ENCODE measurements around the gene TRIM36.

TRIM36 gene

DNA sequence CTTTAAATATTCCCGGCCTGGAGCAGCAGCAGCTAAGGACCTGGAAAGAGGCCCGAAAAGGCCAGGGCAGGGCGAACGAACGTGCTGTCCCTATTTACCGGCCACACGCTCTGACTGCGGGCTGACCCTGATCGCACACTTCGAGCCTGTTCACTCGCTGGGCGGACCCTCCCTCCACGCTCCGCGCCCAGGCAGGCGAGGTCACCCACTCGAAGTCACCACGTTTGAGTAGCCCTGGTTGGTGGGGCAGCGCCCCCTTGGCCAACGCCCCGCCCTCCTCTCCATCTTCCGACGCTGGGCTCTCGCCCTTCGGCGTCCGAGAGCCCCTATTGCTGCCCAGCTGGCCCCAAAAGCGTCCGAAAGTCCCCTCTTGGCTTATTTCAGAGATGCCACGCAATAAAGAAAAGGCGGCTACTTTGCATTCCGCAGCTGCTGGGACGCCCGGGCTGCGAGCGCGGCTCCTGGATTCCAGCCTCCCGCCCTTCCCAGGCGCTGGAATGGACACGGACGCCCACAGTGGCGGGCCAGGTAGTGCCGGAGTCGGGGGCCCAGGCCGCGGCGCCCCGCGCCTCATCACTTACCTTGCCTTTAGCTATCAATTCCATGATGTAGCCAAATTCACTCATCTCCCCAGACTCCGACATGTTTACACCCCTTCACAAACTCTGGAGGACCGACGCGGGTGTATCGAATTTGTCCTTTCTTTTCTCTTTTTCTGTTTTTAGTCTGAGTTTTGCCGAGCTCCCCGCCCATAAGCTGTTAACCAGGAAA lies 9.9 kb upstream of the TRIM36 start:
- TF ChIP-seq, protein P1, sequence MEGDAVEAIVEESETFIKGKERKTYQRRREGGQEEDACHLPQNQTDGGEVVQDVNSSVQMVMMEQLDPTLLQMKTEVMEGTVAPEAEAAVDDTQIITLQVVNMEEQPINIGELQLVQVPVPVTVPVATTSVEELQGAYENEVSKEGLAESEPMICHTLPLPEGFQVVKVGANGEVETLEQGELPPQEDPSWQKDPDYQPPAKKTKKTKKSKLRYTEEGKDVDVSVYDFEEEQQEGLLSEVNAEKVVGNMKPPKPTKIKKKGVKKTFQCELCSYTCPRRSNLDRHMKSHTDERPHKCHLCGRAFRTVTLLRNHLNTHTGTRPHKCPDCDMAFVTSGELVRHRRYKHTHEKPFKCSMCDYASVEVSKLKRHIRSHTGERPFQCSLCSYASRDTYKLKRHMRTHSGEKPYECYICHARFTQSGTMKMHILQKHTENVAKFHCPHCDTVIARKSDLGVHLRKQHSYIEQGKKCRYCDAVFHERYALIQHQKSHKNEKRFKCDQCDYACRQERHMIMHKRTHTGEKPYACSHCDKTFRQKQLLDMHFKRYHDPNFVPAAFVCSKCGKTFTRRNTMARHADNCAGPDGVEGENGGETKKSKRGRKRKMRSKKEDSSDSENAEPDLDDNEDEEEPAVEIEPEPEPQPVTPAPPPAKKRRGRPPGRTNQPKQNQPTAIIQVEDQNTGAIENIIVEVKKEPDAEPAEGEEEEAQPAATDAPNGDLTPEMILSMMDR (IDR thresholded peaks at IDR 0.05; ENCODE audit: low read depth, low read length): no peak
- no peak for TF ChIP-seq EZH2phosphoT487 (IDR thresholded peaks at IDR 0.05; ENCODE audit: low read depth)
- Histone ChIP-seq H2AFZ (ENCODE audit: low read depth, low read length) (peak overlapping the region; percentile 97), H3K9me3 (ENCODE audit: insufficient read depth, low read length) (no peaks in the 10 kb centered on the region), H3K4me3 (ENCODE audit: low read length) (peak overlapping the region; percentile 98), H3K4me2 (ENCODE audit: low read length) (peak overlapping the region; percentile 99), H3K4me1 (ENCODE audit: low read length) (peaks cover 30% of the 10 kb centered on the region), H3K9ac (ENCODE audit: low read length) (peak overlapping the region; percentile 87), H3K79me2 (ENCODE audit: low read length) (no peaks in the 10 kb centered on the region), H4K20me1 (ENCODE audit: insufficient read depth, low read length) (no peaks in the 10 kb centered on the region), H3K27ac (ENCODE audit: low read length) (no peak overlapping the region), H3K36me3 (replicated peaks; ENCODE audit: low read depth, low read length) (no peaks in the 10 kb centered on the region), H3K27me3 (ENCODE audit: low read depth, low read length) (0 out of 2 replicates have a peak, but pooled peaks cover 2% of the 10 kb centered on the region)

DNA sequence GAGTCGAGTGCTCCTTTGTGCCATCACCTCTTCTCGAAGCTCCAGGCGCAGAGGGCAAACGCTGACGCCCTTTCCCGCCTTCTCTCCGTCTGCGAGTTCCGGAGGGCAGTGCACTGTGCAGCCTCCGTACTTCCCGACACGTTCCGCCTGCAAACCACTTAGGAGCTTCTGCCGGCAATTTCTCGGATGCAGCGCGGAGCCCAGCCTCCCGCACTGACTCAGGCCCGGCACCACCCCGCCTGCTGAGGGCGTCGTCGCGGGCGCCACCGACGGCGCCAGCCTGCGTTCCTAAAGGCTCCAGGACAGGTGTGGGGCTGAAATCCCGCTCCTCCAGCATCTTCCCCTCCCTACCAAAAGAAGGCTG lies 9.3 kb upstream of the TRIM36 start:
- TF ChIP-seq EZH2phosphoT487 (IDR thresholded peaks at IDR 0.05; ENCODE audit: low read depth): no peak
- TF ChIP-seq, protein P1 (IDR thresholded peaks at IDR 0.05; ENCODE audit: low read depth, low read length): no peak
- H3K4me2 ChIP-seq (ENCODE audit: low read length): peak overlapping the region; percentile 99
- no peak overlapping the region for H3K27ac ChIP-seq (ENCODE audit: low read length)

GRCh38 chr5:115170929-115171510 lies 1.3 kb upstream of the TRIM36 start:
- H3K9ac ChIP-seq (ENCODE audit: low read length): peak overlapping the region; percentile 76
- H3K79me2 ChIP-seq (ENCODE audit: low read length): peaks cover 31% of the 10 kb centered on the region
- H2AFZ ChIP-seq (ENCODE audit: low read depth, low read length): peak overlapping the region; percentile 68
- H3K27ac ChIP-seq (ENCODE audit: low read length): no peak overlapping the region
- no peak for TF ChIP-seq EZH2phosphoT487 (IDR thresholded peaks at IDR 0.05; ENCODE audit: low read depth)
- TF ChIP-seq, protein P1 (IDR thresholded peaks at IDR 0.05; ENCODE audit: low read depth, low read length): no peak
- peaks cover 13% of the 10 kb centered on the region for H3K4me1 ChIP-seq (ENCODE audit: low read length)
- H3K4me2 ChIP-seq (ENCODE audit: low read length): peak overlapping the region; percentile 89
- peak overlapping the region; percentile 91 for H3K4me3 ChIP-seq (ENCODE audit: low read length)
- 0 out of 2 replicates have a peak, but pooled peaks cover 9% of the 10 kb centered on the region for H3K9me3 ChIP-seq (ENCODE audit: insufficient read depth, low read length)
- peaks cover 20% of the 10 kb centered on the region for H3K36me3 ChIP-seq (replicated peaks; ENCODE audit: low read depth, low read length)
- no peaks in the 10 kb centered on the region for H4K20me1 ChIP-seq (ENCODE audit: insufficient read depth, low read length)
- no peaks in the 10 kb centered on the region for H3K27me3 ChIP-seq (ENCODE audit: low read depth, low read length)

More for the DNA sequence above, 9.3 kb upstream of the TRIM36 start:
- 0 out of 2 replicates have a peak, but pooled peaks cover 2% of the 10 kb centered on the region for H3K27me3 ChIP-seq (ENCODE audit: low read depth, low read length)
- no peak overlapping the region for H3K9ac ChIP-seq (ENCODE audit: low read length)
- H2AFZ ChIP-seq (ENCODE audit: low read depth, low read length): no peak overlapping the region
- no peaks in the 10 kb centered on the region for H3K79me2 ChIP-seq (ENCODE audit: low read length)
- H3K4me1 ChIP-seq (ENCODE audit: low read length): peaks cover 30% of the 10 kb centered on the region
- H4K20me1 ChIP-seq (ENCODE audit: insufficient read depth, low read length): no peaks in the 10 kb centered on the region
- H3K36me3 ChIP-seq (replicated peaks; ENCODE audit: low read depth, low read length): no peaks in the 10 kb centered on the region
- no peaks in the 10 kb centered on the region for H3K9me3 ChIP-seq (ENCODE audit: insufficient read depth, low read length)
- H3K4me3 ChIP-seq (ENCODE audit: low read length): peak overlapping the region; percentile 98

Measured in OCI-LY3 (cell line).